ENCODE measurements around the gene LENG8.
"Not testable (repeated sequence)": the region's sequence is repeated elsewhere in the genome, so short reads cannot be mapped to it uniquely, and the experiment has no call there.

The LENG8 gene

GRCh38 chr19:54446349-54446748 lies 2.6 kb upstream of the LENG8 start:
- H3K27ac ChIP-seq (ENCODE audit: extremely low read depth, low read depth, low read length); CTCF ChIA-PET; H3K4me3 ChIP-seq (ENCODE audit: low read depth, low read length); H3K9me3 ChIP-seq (ENCODE audit: control insufficient read depth, insufficient read depth, low read depth, low read length): not testable (repeated sequence)
- Histone ChIP-seq H3K36me3 (ENCODE audit: control insufficient read depth in 2 of 2, insufficient read depth in 1 of 2, low read length in 2 of 2) (peaks cover 34 to 36% of the 10 kb centered on the region in 2 experiments), H3K4me1 (ENCODE audit: control insufficient read depth, insufficient read depth, low read length) (peaks cover 21% of the 10 kb centered on the region)
- POLR2A ChIA-PET: interaction anchor here (1.1 kb wide), 1 partner anchor 17 kb away, joined by 3 read pairs; the partner anchor contains the start of gene LENG9
- TF ChIP-seq PRDM10 (tag by site-specific recombination; IDR thresholded peaks at IDR 0.05): peak; percentile 35; the same call in 1 of the 2 replicates

- no peaks in the 10 kb centered on the region for H3K9me3 ChIP-seq (ENCODE audit: control insufficient read depth, insufficient read depth, low read depth, low read length)
- CTCF ChIA-PET: interaction anchor here (0.6 to 4.8 kb wide), 11 partner anchors 10 to 641 kb away, joined by 3 to 43 read pairs (median 4); partner anchors contain the start of gene CDC42EP5
- TF ChIP-seq ZNF398 (tag by site-specific recombination; IDR thresholded peaks at IDR 0.05) (peak; percentile 28; the same call in 1 of the 2 replicates), ZNF2 (tag by site-specific recombination; IDR thresholded peaks at IDR 0.05) (0 out of 2 replicates have a peak, but pooled peaks have one; percentile 37), ZNF791 (tag by site-specific recombination; IDR thresholded peaks at IDR 0.05) (no peak), PATZ1 (tag by site-specific recombination; IDR thresholded peaks at IDR 0.05) (peak; percentile 40; the same call in 1 of the 2 replicates), ZBTB20 (tag by site-specific recombination; IDR thresholded peaks at IDR 0.05) (peak; percentile 33; the same call in 1 of the 2 replicates), ZNF341 (tag by site-specific recombination; IDR thresholded peaks at IDR 0.05; ENCODE audit: low read depth) (peak; percentile 96), GFI1B (tag by site-specific recombination; IDR thresholded peaks at IDR 0.05) (no peak), ZSCAN18 (tag by site-specific recombination; IDR thresholded peaks at IDR 0.05) (no peak), ZBTB48 (tag by site-specific recombination; IDR thresholded peaks at IDR 0.05) (peak; percentile 19; the same call in 1 of the 2 replicates), YY2 (tag by site-specific recombination; IDR thresholded peaks at IDR 0.05) (peak; percentile 18; the same call in 1 of the 2 replicates), GLIS2 (tag by site-specific recombination; IDR thresholded peaks at IDR 0.05) (peak; percentile 30; the same call in 1 of the 2 replicates), ZBTB17 (tag by site-specific recombination; IDR thresholded peaks at IDR 0.05) (peak; percentile 52; the same call in 1 of the 2 replicates), ZFP37 (tag by site-specific recombination; IDR thresholded peaks at IDR 0.05) (0 out of 2 replicates have a peak, but pooled peaks have one; percentile 10), CTCF (tag by site-specific recombination; IDR thresholded peaks at IDR 0.05) (peak; percentile 80), ZFP41 (tag by site-specific recombination; IDR thresholded peaks at IDR 0.05; ENCODE audit: borderline replicate concordance) (no peak), ZBTB11 (tag by site-specific recombination; conservative IDR thresholded peaks at IDR 0.05; ENCODE audit: low read depth) (peak; percentile 27; the same call in 1 of the 2 replicates)
- H3K4me3 ChIP-seq (ENCODE audit: low read depth, low read length): peak overlapping the region; percentile 96
- peak overlapping the region; percentile 90 for H3K27ac ChIP-seq (ENCODE audit: extremely low read depth, low read depth, low read length)
- H3K4me1 ChIP-seq (ENCODE audit: control insufficient read depth, insufficient read depth, low read length): peaks cover 29% of the 10 kb centered on the region
- peaks cover 45 to 48% of the 10 kb centered on the region in 2 experiments for H3K36me3 ChIP-seq (ENCODE audit: control insufficient read depth in 2 of 2, insufficient read depth in 1 of 2, low read length in 2 of 2)
- POLR2A ChIA-PET: interaction anchor here (0.7 to 3.4 kb wide), 23 partner anchors 9 to 1028 kb away, joined by 3 to 64 read pairs (median 6); partner anchors contain the start of genes CDC42EP5, CNOT3, LENG9 and MBOAT7
These were observed 792 bp upstream of the LENG8 start for GRCh38 chr19:54448040-54448773.

Measured in HEK293 (cell line).